Thyroid gland (tissue), 4 donors: ENCODE data around the gene POU6F1. TPM values are rescaled to one million over a fixed set of nuclear protein-coding genes. Genes with fewer than 3 reads are reported as not detected.
A peak's percentile ranks its signal among the peaks of the same experiment; 100 is the strongest.

ENCODE experiments used
- DNase-seq, 2 donors: peaks; one replicate each; pipeline ENCODE4 v3.0.0-alpha.2; 2019
- H3K27ac ChIP-seq, 3 donors: fragments of 200-600 bp; sonication (generic); 1 replicate in 2 of 3; 2 replicates in 1 of 3; pipeline ENCODE4 v1.5.1; 2016 to 2019; ENCODE audit warnings: mild to moderate bottlenecking in 1 of 3, moderate library complexity in 1 of 3
- H3K27me3 ChIP-seq: fragments of 200-600 bp; sonication (generic); one replicate; pipeline ENCODE4 v1.5.1; 2019
- H3K36me3 ChIP-seq, 2 donors: fragments of 200-600 bp; sonication (generic); one replicate each; pipeline ENCODE4 v1.5.1; 2016 to 2019
- H3K4me1 ChIP-seq, 2 donors: fragments of 200-600 bp; sonication (generic); one replicate each; pipeline ENCODE4 v1.5.1; 2017 to 2019
- H3K4me3 ChIP-seq, 3 donors: fragments of 200-600 bp; sonication (generic); replicated peaks in 1 of 3; 1 replicate in 2 of 3; 2 replicates in 1 of 3; pipeline ENCODE4 v1.5.1; 2016; ENCODE audit warnings: mild to moderate bottlenecking in 1 of 3
- H3K9me3 ChIP-seq: fragments of 200-600 bp; sonication (generic); one replicate; pipeline ENCODE4 v1.5.1; 2017
- POLR2A ChIP-seq, 2 donors: fragments of 450-650 bp; IDR thresholded peaks; one replicate each; pipeline ENCODE4 v1.6.1; 2017; ENCODE audit warnings: antibody characterized with exemption in 2 of 2, mild to moderate bottlenecking in 2 of 2, moderate library complexity in 1 of 2
- WGBS, 2 donors: methylation state at CpG; one replicate each; pipeline ENCODE4 v1.1.5; 2017; 5-methylcytosine and 5-hydroxymethylcytosine counted together
- intact Hi-C: fragments of 100-400 bp; cut with DNase I; formaldehyde crosslinking; loops from one replicate; pipeline ENCODE4 v1.15.1; 2023
- total RNA-seq, 4 donors: library from RNA; depleted of rRNA; stranded (reverse); fragments of >200 nt; gene quantifications; one replicate each; pipeline ENCODE4 v1.2.3, GENCODE V29; 2016
- TF ChIP-seq, protein P1 (sequence below), 6 experiments: fragments of 200-600 bp in 3 of 6; fragments of 450-650 bp in 3 of 6; sonication (generic) in 3 of 6; IDR thresholded peaks; one replicate each; pipeline ENCODE4 v1.5.1; 2016 to 2019; ENCODE audit warnings: antibody characterized with exemption in 6 of 6, mild to moderate bottlenecking in 2 of 6, inconsistent platforms in 1 of 6, moderate library complexity in 1 of 6

The POU6F1 gene
- total RNA-seq, 4 donors from 2014 or later, result 13.8 to 16.6 (median 14.5) TPM

GRCh38 chr12:51238510-51239334 is 20.9 kb upstream of the POU6F1 start, which contains the start of gene DAZAP2:
Gene DAZAP2 (plus strand): TSS chr12:51238826. CDS start chr12:51238908, 82 bp downstream.
- no peaks in the 10 kb centered on the region for H3K27me3 ChIP-seq
- WGBS, 2 donors, result 0% methylated on average over 56 to 67 of the region's 70 CpGs
- peak within 1 kb of the TSS; percentile 100 for H3K27ac ChIP-seq
- DNase-seq, result peak; percentile 98
- TF ChIP-seq, protein P1, sequence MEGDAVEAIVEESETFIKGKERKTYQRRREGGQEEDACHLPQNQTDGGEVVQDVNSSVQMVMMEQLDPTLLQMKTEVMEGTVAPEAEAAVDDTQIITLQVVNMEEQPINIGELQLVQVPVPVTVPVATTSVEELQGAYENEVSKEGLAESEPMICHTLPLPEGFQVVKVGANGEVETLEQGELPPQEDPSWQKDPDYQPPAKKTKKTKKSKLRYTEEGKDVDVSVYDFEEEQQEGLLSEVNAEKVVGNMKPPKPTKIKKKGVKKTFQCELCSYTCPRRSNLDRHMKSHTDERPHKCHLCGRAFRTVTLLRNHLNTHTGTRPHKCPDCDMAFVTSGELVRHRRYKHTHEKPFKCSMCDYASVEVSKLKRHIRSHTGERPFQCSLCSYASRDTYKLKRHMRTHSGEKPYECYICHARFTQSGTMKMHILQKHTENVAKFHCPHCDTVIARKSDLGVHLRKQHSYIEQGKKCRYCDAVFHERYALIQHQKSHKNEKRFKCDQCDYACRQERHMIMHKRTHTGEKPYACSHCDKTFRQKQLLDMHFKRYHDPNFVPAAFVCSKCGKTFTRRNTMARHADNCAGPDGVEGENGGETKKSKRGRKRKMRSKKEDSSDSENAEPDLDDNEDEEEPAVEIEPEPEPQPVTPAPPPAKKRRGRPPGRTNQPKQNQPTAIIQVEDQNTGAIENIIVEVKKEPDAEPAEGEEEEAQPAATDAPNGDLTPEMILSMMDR (IDR thresholded peaks at IDR 0.05), result peak in 3 of 6 experiments; percentile 11 to 33 (median 23)
- TF ChIP-seq POLR2A (IDR thresholded peaks at IDR 0.05), result peak; percentile 77 to 90
- no peaks in the 10 kb centered on the region for H3K9me3 ChIP-seq
- peak within 1 kb of the TSS; percentile 94 to 99 (median 98) for H3K4me3 ChIP-seq
- intact Hi-C loops, result loop anchor here (10.0 kb wide), 1 partner anchor 154 kb away; the partner anchor contains the start of gene CSRNP2
- peaks cover 13 to 21% of the 10 kb centered on the region in 2 donors for H3K4me1 ChIP-seq
- H3K36me3 ChIP-seq, result peaks cover 25 to 34% of the 10 kb centered on the region in 2 donors

- Histone ChIP-seq H3K36me3 (peaks cover 25 to 27% of the 10 kb centered on the region in 2 donors), H3K4me1 (peaks cover 13 to 21% of the 10 kb centered on the region in 2 donors), H3K27ac (peak overlapping the region; percentile 100), H3K27me3 (no peaks in the 10 kb centered on the region), H3K9me3 (no peaks in the 10 kb centered on the region), H3K4me3 (peak overlapping the region in 2 of 3 donors; percentile 61 to 98)
- TF ChIP-seq, protein P1 (IDR thresholded peaks at IDR 0.05), result no peak
- TF ChIP-seq POLR2A (IDR thresholded peaks at IDR 0.05), result no peak
- DNase-seq, result peak in 1 of 2 donors; percentile 25
- intact Hi-C loops, result loop anchor here (10.0 kb wide), 1 partner anchor 153 kb away; the partner anchor contains the start of gene CSRNP2
- 10% methylated on average over 10 of the region's 10 CpGs for WGBS, 2 donors
Observed at GRCh38 chr12:51238037-51238509, 20.2 kb upstream of the POU6F1 start.

DNA sequence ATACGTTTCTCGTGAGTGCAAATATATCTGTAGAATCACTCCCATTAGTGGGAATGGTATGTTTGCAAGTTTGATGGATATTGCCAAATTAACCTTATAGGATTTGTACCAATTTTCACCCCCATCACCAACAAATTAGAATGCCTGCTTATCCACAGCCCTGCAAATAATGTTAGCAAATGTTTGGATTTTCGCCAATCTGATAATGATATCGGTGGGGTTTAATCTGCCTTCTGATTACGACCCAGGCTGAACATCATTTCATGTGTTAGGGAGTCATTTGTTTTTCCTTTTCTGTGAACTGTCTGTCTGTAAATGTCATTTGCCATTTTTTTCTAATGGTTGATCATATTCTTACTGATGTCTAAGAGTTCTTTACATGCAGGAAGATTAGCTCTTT is 16.7 kb upstream of the POU6F1 start:
- no peak for DNase-seq
- Histone ChIP-seq H3K4me1 (peaks cover 0 to 5% of the 10 kb centered on the region in 2 donors), H3K27me3 (no peaks in the 10 kb centered on the region), H3K9me3 (no peaks in the 10 kb centered on the region), H3K36me3 (no peaks in the 10 kb centered on the region), H3K27ac (no peak overlapping the region), H3K4me3 (no peak overlapping the region)
- 60 to 73% methylated on average over 5 of the region's 5 CpGs for WGBS, 2 donors
- no peak for TF ChIP-seq POLR2A (IDR thresholded peaks at IDR 0.05)
- TF ChIP-seq, protein P1 (IDR thresholded peaks at IDR 0.05), result no peak
- intact Hi-C loops, result loop anchor here (10.0 kb wide), 1 partner anchor 150 kb away; the partner anchor contains the start of gene CSRNP2

GRCh38 chr12:51232642-51233041 is 14.8 kb upstream of the POU6F1 start:
- Histone ChIP-seq H3K36me3 (no peaks in the 10 kb centered on the region), H3K27ac (no peak overlapping the region), H3K4me1 (no peaks in the 10 kb centered on the region), H3K9me3 (no peaks in the 10 kb centered on the region), H3K27me3 (no peaks in the 10 kb centered on the region), H3K4me3 (no peak overlapping the region)
- DNase-seq, result no peak
- intact Hi-C loops, result loop anchor here (10.0 kb wide), 1 partner anchor 148 kb away; the partner anchor contains the start of gene CSRNP2
- TF ChIP-seq, protein P1 (IDR thresholded peaks at IDR 0.05), result no peak
- TF ChIP-seq POLR2A (IDR thresholded peaks at IDR 0.05), result no peak
